ENCODE measurements around the gene CYP24A1.

DNA sequence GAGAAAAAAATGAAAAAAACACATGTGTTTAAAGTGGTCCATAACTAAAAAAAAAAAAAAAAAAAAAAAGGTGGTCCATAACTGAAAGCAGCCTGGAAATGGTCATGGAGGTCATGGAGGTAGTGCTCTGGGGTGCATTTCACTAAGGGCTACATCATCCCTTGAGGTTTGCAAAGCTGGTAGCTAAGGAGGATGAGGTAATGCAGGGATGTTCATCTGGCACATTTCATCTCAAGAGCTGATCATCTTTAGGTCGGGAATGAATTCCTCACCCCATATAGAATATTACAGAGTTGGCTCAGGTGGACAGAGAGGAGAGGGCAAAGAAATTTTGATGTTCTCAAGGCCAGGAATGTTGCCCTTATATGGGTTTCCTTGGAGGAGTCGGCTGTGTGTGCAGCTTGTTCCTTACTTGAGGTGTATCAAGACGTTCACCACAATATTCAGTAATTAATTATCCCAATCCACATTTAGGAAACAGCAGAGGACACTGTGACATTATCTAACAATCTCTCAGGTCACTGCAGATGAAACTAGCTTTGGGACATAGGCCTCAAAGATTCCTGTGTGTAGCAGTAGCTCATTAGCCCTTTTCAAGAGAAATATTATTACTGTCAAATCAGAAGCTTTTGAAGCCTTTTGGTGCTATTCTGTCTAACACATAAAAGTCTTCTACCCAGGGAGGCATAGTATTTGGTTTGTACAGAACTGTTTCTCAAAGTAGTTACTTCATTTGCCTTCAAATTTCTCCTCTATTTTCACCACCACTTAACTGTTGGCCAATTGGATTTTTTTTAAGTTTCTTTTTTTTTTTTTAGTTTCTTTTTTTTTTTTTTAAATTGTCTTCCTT, 46.8 kb downstream of the CYP24A1 start:
- TF ChIP-seq CTCF (IDR thresholded peaks at IDR 0.05 in 4 of 5, conservative IDR thresholded peaks at IDR 0.05 in 1 of 5) (no peak), POLR2A (IDR thresholded peaks at IDR 0.05) (no peak)
